ENCODE measurements around the gene MIPOL1.
"Not testable (repeated sequence)": the region's sequence is repeated elsewhere in the genome, so short reads cannot be mapped to it uniquely, and the experiment has no call there.

MIPOL1 gene

GRCh38 chr14:37325332-37325731 lies 127.6 kb downstream of the MIPOL1 start:
- no peak for FAIRE-seq
- no peak for DNase-seq (ENCODE audit: insufficient read length, low spot score)
- TF ChIP-seq POLR2A (IDR thresholded peaks at IDR 0.05; ENCODE audit: low read depth, low read length): no peak

GRCh38 chr14:37326434-37326833 lies 128.7 kb downstream of the MIPOL1 start:
- no peak for FAIRE-seq
- TF ChIP-seq POLR2A (IDR thresholded peaks at IDR 0.05; ENCODE audit: low read depth, low read length): no peak
- no peak for DNase-seq (ENCODE audit: insufficient read length, low spot score)

GRCh38 chr14:37327933-37328332 lies 130.2 kb downstream of the MIPOL1 start:
- FAIRE-seq; DNase-seq (ENCODE audit: insufficient read length, low spot score): not testable (repeated sequence)

- TF ChIP-seq POLR2A (IDR thresholded peaks at IDR 0.05; ENCODE audit: low read depth, low read length): no peak
- DNase-seq (ENCODE audit: insufficient read length, low spot score): no peak
- FAIRE-seq: no peak
Observed at GRCh38 chr14:37328673-37329072, 130.9 kb downstream of the MIPOL1 start.

- TF ChIP-seq POLR2A (IDR thresholded peaks at IDR 0.05; ENCODE audit: low read depth, low read length): no peak
- no peak for DNase-seq (ENCODE audit: insufficient read length, low spot score)
Observed at GRCh38 chr14:37329189-37330001, 131.7 kb downstream of the MIPOL1 start.

GRCh38 chr14:37330910-37331309 lies 133.2 kb downstream of the MIPOL1 start:
- no peak for TF ChIP-seq POLR2A (IDR thresholded peaks at IDR 0.05; ENCODE audit: low read depth, low read length)
- no peak for FAIRE-seq
- DNase-seq (ENCODE audit: insufficient read length, low spot score): no peak

More at GRCh38 chr14:37329189-37330001, 131.7 kb downstream of the MIPOL1 start:
- no peak for FAIRE-seq

- DNase-seq (ENCODE audit: insufficient read length, low spot score): no peak
- no peak for FAIRE-seq
- TF ChIP-seq POLR2A (IDR thresholded peaks at IDR 0.05; ENCODE audit: low read depth, low read length): no peak
Observed at GRCh38 chr14:37340353-37340752, 142.6 kb downstream of the MIPOL1 start.

- FAIRE-seq: no peak
- TF ChIP-seq POLR2A (IDR thresholded peaks at IDR 0.05; ENCODE audit: low read depth, low read length): no peak
Observed at GRCh38 chr14:37343307-37344094, 145.8 kb downstream of the MIPOL1 start.

GRCh38 chr14:37363661-37364060 lies 165.9 kb downstream of the MIPOL1 start:
- no peak for TF ChIP-seq POLR2A (IDR thresholded peaks at IDR 0.05; ENCODE audit: low read depth, low read length)
- DNase-seq (ENCODE audit: insufficient read length, low spot score) (no peak), FAIRE-seq (no peak)

More at GRCh38 chr14:37343307-37344094, 145.8 kb downstream of the MIPOL1 start:
- no peak for DNase-seq (ENCODE audit: insufficient read length, low spot score)

GRCh38 chr14:37369425-37369824 lies 171.7 kb downstream of the MIPOL1 start:
- FAIRE-seq: no peak
- DNase-seq (ENCODE audit: insufficient read length, low spot score): no peak
- no peak for TF ChIP-seq POLR2A (IDR thresholded peaks at IDR 0.05; ENCODE audit: low read depth, low read length)

- no peak for FAIRE-seq
- TF ChIP-seq POLR2A (IDR thresholded peaks at IDR 0.05; ENCODE audit: low read depth, low read length): no peak
- no peak for DNase-seq (ENCODE audit: insufficient read length, low spot score)
Observed at GRCh38 chr14:37375566-37375965, 177.8 kb downstream of the MIPOL1 start.

GRCh38 chr14:37376944-37377609 lies 179.3 kb downstream of the MIPOL1 start:
- DNase-seq (ENCODE audit: insufficient read length, low spot score) (no peak), FAIRE-seq (no peak)
- TF ChIP-seq POLR2A (IDR thresholded peaks at IDR 0.05; ENCODE audit: low read depth, low read length): no peak

GRCh38 chr14:37384870-37385596 lies 187.3 kb downstream of the MIPOL1 start:
- no peak for TF ChIP-seq POLR2A (IDR thresholded peaks at IDR 0.05; ENCODE audit: low read depth, low read length)
- DNase-seq (ENCODE audit: insufficient read length, low spot score) (no peak), FAIRE-seq (no peak)

GRCh38 chr14:37397157-37397940 lies 199.6 kb downstream of the MIPOL1 start:
- FAIRE-seq: not testable (repeated sequence)

More at GRCh38 chr14:37397157-37397940, 199.6 kb downstream of the MIPOL1 start:
- not testable (repeated sequence) for DNase-seq (ENCODE audit: insufficient read length, low spot score)

Data from H54 (cell line).